ENCODE measurements around the gene IMMP2L.

GRCh38 chr7:111256391-111256790, 305.9 kb downstream of the IMMP2L start:
- TF ChIP-seq CTCF (conservative IDR thresholded peaks at IDR 0.05; ENCODE audit: low read length) (no peak), EZH2phosphoT487 (IDR thresholded peaks at IDR 0.05; ENCODE audit: borderline replicate concordance) (no peak)

Data from Loucy (cell line).